Tibial artery (tissue), 4 donors: ENCODE results near the gene ATP8A1.

Experiments used
- DNase-seq, 2 donors: peaks; one replicate each; pipeline ENCODE4 v3.0.0-alpha.2; 2019
- H3K27ac ChIP-seq, 2 donors: fragments of 200-600 bp; sonication (generic) in 1 of 2; 1 replicate in 1 of 2; 2 replicates in 1 of 2; pipeline ENCODE4 v1.5.1; 2018 to 2019; ENCODE audit warnings: mild to moderate bottlenecking in 1 of 2
- H3K27me3 ChIP-seq, 2 donors: fragments of 200-600 bp; sonication (generic) in 1 of 2; one replicate each; pipeline versions ENCODE4 v1.5.1 to v1.6.0; 2016 to 2019
- H3K36me3 ChIP-seq, 3 donors: fragments of 200-600 bp; sonication (generic) in 2 of 3; one replicate each; pipeline ENCODE4 v1.5.1; 2016 to 2019; ENCODE audit warnings: mild to moderate bottlenecking in 2 of 3
- H3K4me1 ChIP-seq, 4 donors: fragments of 200-600 bp; sonication (generic) in 2 of 4; 1 replicate in 3 of 4; 2 replicates in 1 of 4; pipeline ENCODE4 v1.5.1; 2016 to 2019
- H3K4me3 ChIP-seq, 2 donors: fragments of 200-600 bp; sonication (generic) in 1 of 2; 1 replicate in 1 of 2; 2 replicates in 1 of 2; pipeline ENCODE4 v1.5.1; 2018 to 2019; ENCODE audit warnings: mild to moderate bottlenecking in 2 of 2
- H3K9me3 ChIP-seq, 3 donors: fragments of 200-600 bp; sonication (generic) in 1 of 3; one replicate each; pipeline ENCODE4 v1.5.1; 2016 to 2019
- CTCF ChIP-seq, 2 experiments: fragments of 200-600 bp in 1 of 2; fragments of 450-650 bp in 1 of 2; IDR thresholded peaks; one replicate each; pipeline ENCODE4 v1.5.1; 2017 to 2019; ENCODE audit warnings: antibody characterized with exemption in 2 of 2, mild to moderate bottlenecking in 1 of 2, moderate library complexity in 1 of 2
- intact Hi-C: fragments of 100-400 bp; cut with DNase I; formaldehyde crosslinking; loops from one replicate; pipeline ENCODE4 v1.15.0; 2023; ENCODE audit warnings: low total_unique reads

The ATP8A1 gene

GRCh38 chr4:42628740-42629139, 28.2 kb downstream of the ATP8A1 start:
- Histone ChIP-seq H3K9me3 (no peaks in the 10 kb centered on the region), H3K4me1 (peaks cover 0 to 14% (median 7%) of the 10 kb centered on the region in 4 donors), H3K27me3 (no peaks in the 10 kb centered on the region), H3K27ac (no peak overlapping the region), H3K36me3 (no peaks in the 10 kb centered on the region), H3K4me3 (no peak overlapping the region)
- no peak for TF ChIP-seq CTCF (IDR thresholded peaks at IDR 0.05)
- no peak for DNase-seq
- intact Hi-C loops: loop anchor here (2.0 kb wide), 1 partner anchor 28 kb away; no protein-coding TSS in a partner anchor

- H3K4me3 ChIP-seq: no peak overlapping the region
- H3K27ac ChIP-seq: no peak overlapping the region
- intact Hi-C loops: loop anchor here (2.0 kb wide), 1 partner anchor 27 kb away; no protein-coding TSS in a partner anchor
- no peak for TF ChIP-seq CTCF (IDR thresholded peaks at IDR 0.05)
- no peaks in the 10 kb centered on the region for H3K36me3 ChIP-seq
- peak; percentile 49 to 81 for DNase-seq
- H3K27me3 ChIP-seq: no peaks in the 10 kb centered on the region
- H3K9me3 ChIP-seq: no peaks in the 10 kb centered on the region
- H3K4me1 ChIP-seq: peaks cover 0 to 14% (median 7%) of the 10 kb centered on the region in 4 donors
These were observed 28.8 kb downstream of the ATP8A1 start for GRCh38 chr4:42627885-42628646.

GRCh38 chr4:42626629-42627146, 30.2 kb downstream of the ATP8A1 start:
- H3K36me3 ChIP-seq: no peaks in the 10 kb centered on the region
- H3K4me3 ChIP-seq: no peak overlapping the region
- no peak for DNase-seq
- no peak overlapping the region for H3K27ac ChIP-seq
- H3K9me3 ChIP-seq: no peaks in the 10 kb centered on the region
- no peaks in the 10 kb centered on the region for H3K27me3 ChIP-seq
- intact Hi-C loops: no loop called here
- peaks cover 0 to 14% (median 7%) of the 10 kb centered on the region in 4 donors for H3K4me1 ChIP-seq
- no peak for TF ChIP-seq CTCF (IDR thresholded peaks at IDR 0.05)

GRCh38 chr4:42625329-42625728, 31.6 kb downstream of the ATP8A1 start:
- H3K27me3 ChIP-seq: no peaks in the 10 kb centered on the region
- no peaks in the 10 kb centered on the region for H3K9me3 ChIP-seq
- no peak for DNase-seq
- no peak overlapping the region for H3K4me3 ChIP-seq
- H3K36me3 ChIP-seq: no peaks in the 10 kb centered on the region
- TF ChIP-seq CTCF (IDR thresholded peaks at IDR 0.05): no peak
- peaks cover 0 to 14% (median 7%) of the 10 kb centered on the region in 4 donors for H3K4me1 ChIP-seq
- no peak overlapping the region for H3K27ac ChIP-seq
- intact Hi-C loops: no loop called here

- intact Hi-C loops: no loop called here
- H3K27ac ChIP-seq: no peak overlapping the region
- no peaks in the 10 kb centered on the region for H3K36me3 ChIP-seq
- H3K4me1 ChIP-seq: peaks cover 0 to 14% (median 7%) of the 10 kb centered on the region in 4 donors
- no peaks in the 10 kb centered on the region for H3K9me3 ChIP-seq
- no peaks in the 10 kb centered on the region for H3K27me3 ChIP-seq
- H3K4me3 ChIP-seq: no peak overlapping the region
- no peak for TF ChIP-seq CTCF (IDR thresholded peaks at IDR 0.05)
- no peak for DNase-seq
These were observed 32.4 kb downstream of the ATP8A1 start for GRCh38 chr4:42624551-42624950.
